NOMO-1 (cell line): ENCODE data around the gene PSMB11.

Experiments used
- DNase-seq, 2 experiments: peaks; one replicate each; lab custom pipeline; 2025; ENCODE audit not compliant: unreplicated experiment in 2 of 2; lab: John Stamatoyannopoulos, UW

Gene PSMB11

DNA sequence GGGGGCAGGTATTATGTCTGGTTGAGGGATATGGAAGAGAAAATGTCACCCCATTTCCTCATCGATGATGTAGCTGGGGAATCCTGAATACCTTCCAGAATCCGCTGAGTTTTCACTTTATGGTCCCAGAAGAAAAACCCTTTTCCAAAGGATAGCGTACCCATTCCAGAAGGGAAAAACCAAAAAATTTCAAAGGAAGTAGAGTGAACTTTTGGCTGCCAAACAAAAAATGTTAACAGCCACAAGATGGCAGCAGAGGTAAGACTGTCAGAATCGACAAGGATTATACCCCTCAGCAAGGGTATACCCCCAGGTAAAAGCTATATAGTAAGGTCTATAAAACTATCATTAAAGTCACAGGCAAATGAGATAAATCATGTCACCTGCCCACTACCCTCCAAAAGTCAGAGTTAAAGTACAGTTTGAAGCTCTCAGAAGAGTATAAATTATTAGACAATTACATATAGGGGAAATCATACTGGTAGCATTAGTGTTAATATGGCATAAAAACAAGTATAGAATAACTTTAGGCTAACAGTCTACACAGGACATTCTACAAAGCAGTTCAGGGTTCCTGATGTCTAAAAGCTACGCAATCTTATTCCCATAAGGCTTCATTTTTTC, 34.9 kb downstream of the PSMB11 start:
- DNase-seq, result no peak

DNA sequence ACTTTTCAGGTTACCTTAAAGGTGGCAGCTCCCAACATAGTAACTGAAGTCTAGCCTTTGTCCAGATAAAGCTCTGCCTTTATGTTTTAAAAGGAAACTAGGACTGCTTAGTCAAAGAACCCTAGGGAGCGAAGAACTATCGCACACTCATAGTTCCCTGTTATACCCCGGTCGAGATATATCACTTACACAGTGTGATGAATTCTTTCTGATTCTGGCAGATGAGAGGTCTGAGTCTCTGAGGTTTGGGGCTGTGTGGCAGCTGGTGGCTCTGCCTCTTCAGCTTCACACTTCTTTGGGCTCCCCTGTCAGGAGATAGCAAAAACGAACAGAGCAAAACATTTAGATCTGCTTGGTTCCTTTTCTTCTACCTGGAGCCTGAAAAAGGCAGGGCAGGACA, 36.0 kb downstream of the PSMB11 start:
- DNase-seq, result no peak

DNA sequence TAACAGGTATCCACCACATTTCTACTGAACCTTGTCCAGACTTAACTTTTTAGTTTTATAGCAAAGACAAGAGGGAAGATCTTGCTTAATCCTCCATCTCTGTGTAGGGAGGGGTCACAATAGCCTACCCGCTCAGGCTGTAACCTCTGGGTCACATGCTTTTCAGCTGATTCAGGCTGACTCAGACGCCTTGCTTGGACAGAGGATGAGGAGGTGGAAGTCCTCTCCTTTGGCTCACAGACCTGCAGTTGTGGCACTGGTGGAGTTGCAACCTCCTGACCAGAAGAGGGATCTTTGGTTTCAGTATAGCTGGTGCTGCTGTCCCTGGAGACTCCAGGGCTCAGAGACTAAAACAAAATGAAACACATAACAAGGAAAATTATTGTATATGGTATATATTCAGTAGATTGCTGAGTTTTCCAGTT, 36.7 kb downstream of the PSMB11 start:
- DNase-seq, result no peak

DNA sequence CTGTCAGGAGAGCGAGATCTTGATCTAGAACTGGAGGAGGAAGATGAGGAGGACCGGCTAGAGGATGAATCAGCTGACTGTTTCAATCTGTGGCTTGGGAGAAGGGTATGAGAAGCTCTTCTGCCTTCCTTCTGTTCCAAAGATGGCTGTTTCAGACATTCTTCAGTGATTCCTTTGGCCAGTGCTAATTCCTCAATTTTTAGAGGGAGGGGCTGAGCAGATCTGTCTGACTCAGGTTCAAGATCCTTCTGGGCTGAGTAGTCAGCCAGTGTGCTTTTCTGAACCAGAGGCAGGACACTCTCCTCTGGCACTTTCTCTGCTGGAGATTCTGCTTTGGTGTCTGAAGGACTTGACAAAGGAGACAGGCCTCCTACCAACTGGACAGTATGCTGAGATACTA, 37.7 kb downstream of the PSMB11 start:
- no peak for DNase-seq

DNA sequence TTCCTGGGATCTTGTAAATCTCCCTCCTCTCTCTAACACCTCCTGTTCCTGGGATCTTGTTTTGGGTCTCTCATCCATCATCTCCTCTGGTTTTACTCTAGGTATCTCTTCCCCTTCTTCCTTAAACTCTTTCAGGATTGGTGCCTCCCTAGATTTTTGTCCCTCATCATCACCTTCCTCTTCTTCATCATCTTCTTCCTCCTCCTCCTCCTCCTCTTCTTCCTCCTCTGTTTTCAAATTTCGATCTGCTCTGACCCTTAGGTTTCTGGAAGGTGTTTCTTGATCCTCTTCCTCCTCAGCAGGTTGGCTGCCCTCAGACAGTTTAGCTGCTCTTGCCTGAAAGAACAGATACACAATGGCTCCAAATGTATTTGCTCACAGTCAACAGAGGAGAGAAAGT, 38.5 kb downstream of the PSMB11 start:
- no peak for DNase-seq

DNA sequence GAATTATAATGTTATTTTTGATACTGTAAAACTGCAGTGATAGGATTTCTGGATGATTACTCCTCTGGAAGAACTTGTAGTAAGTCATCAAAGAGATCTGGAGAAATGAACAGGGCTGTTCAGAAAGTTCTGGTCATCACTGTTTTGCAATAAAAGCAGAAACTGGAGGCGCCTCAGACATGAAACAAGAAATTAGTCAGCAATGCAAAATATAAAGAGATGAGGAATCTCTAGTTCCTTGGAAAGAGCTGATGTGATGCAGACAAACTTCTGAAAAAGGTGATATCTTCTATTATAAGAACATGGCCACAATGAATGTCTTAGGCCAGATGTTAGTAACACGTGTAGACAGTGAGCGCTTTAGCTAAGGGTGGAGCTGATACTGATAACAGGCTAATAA, 43.4 kb downstream of the PSMB11 start:
- no peak for DNase-seq

DNA sequence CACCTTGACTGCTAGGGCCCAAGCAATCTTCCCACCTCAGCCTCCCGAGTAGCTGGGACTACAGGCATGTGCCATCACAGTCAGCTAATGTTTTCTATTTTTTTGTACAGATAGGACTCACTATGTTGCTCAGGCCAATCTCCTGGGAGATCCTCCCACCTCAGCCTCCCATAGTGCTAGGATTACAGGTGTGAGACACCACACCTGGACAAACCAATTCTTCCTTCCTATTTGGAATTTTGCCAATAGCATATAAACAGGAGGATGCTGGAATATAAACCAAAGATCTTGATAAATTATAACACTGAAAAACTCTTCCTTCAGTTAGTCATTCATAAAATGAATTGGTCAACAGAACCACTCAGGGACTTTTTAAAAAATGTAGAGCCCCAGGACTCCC, 44.6 kb downstream of the PSMB11 start:
- DNase-seq, result no peak

DNA sequence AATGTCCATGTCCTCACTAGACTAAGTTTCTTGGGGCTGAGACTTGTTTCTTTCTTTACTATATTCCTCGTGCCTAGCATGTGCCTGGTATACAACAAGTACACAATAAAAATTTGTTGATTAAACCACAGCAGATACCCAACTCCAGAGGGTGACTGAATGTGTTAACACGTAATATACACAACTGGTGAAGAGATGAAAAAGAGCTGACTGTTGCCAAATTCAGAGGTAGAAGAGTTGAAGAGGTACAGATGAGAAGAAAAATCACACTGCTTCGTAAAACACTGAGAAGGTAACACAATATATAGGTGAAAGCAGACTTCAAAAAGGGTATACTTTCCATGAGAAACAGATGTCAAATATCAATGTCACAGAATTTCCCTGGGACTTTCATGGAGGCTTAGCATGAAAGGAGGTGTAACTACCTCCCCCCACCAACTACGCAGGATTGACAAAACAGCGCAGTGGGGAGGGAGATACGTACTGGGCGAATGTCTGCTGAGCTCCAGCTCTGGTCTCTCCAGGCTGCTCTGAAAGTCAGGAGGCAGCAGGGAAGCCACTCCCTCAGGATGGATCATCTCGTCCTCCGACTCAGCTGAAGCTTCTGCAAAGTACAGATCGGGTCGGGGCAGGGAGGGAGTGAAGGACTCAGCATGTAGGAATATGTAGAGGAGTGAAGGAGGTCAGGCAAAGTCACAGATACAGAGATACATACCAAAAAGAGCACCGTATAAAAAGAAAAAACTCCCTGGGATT, 47.7 kb downstream of the PSMB11 start:
- DNase-seq, result no peak

DNA sequence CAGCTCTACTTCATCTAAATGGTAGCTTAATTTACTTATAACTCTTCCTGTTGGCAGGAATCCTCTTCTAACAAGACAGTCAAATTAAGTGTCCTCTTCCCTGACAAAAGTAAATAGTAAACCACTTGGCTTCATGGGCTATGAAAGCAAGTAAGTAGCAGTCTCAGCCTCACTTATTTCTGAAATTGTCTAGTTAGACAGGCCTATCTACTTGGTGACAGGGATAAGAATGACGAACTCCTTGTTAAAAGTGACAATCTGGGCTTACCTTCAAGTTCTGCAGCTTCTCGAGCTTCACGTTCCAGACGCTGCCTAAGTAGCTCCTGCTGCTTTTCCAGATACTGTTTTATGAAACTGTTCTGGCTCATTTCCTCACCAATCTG, 48.2 kb downstream of the PSMB11 start:
- DNase-seq, result no peak

DNA sequence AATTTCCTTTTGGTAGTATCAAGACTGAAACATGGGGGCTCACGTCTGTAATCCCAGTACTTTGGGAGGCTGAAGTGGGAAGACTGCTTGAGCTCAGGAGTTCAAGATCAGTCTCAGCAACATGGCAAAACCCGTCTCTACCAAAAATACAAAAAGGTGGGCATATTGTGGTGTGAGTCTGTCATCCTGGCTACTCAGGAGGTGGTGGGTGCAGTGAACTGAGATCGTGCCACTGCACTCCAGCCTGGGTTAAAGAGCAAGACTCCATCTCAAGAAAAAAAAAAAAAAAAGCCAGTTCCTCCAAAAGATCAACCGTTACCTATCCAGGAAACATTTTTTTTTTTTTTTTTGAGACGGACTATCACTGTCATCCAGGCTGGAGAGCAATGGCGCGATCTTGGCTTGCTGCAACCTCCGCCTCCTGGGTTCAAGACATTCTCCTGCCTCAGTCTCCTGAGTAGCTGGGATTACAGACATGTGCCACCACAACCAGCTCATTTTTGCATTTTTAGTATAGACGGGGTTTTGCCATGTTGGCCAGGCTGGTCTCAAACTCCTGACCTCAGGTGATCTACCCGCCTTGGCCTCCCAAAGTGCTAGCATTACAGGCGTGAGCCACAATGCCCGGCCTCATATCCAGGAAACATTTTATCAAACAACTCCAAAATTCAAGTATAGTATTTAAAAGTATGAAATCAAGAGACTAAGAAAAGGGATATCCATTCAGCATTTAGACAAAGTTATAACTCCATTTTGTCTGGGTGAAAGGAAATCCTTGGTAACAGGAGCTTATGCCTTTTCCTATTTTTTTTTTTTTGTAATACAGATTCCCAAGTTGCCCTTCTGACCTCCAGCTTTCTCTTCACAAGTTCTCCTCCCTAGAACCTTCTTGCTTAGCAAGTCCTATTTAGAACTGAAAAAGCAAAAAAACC, 49.5 kb downstream of the PSMB11 start:
- DNase-seq, result no peak

DNA sequence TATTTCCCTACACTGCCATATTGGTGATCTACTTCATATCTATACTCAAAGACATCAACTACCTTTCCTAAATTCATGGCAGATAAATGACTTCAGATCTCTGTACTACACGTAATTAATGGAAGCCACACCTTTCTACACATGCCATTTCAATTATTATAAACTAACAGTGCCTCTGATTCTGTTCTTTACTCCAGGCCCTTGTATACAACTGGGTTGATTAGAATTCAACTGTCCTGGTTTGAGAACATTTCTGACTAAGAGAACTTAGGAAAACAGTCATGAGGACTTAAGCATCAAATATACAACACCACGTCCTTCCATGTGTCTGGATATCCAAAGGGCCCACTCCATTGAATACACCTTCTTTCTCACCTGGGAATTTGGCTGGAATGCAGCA, 51.1 kb downstream of the PSMB11 start:
- DNase-seq, result no peak

DNA sequence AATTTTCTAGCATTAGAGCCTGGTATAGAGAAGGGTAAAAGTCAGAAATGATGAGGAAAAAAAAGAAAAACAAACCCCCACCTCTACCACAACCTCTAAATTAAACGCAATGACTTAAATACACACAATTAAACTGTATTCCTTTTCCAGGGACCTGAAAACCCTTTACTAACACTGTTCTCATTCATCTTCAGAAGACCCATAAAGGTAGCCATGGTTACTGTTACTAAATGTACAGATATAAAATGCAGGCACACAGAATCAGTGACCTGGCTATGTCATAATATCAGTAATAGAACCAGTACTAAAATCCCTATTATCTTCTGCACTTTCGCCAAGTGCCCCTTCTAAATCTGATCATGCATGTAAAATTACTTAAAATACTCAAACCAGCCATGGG, 51.5 kb downstream of the PSMB11 start:
- no peak for DNase-seq
